ENCODE results near the gene UVRAG.

- TF ChIP-seq CTCF (IDR thresholded peaks at IDR 0.05 in 4 of 5, conservative IDR thresholded peaks at IDR 0.05 in 1 of 5) (no peak), POLR2A (IDR thresholded peaks at IDR 0.05) (no peak)
Observed at GRCh38 chr11:75845324-75845723, 30.3 kb downstream of the UVRAG start.

Measured in gastrocnemius medialis (tissue), 4 donors.